HG03135 (cell line): ENCODE results near the gene POU2AF2.
"Not testable (repeated sequence)": the region's sequence is repeated elsewhere in the genome, so short reads cannot be mapped to it uniquely, and the experiment has no call there.

Source experiments
- ATAC-seq: cut with Tn5 transposase; IDR thresholded peaks from one replicate; pipeline ENCODE4 v1.9.1; 2021; ENCODE audit warnings: mild to moderate bottlenecking, moderate library complexity; ENCODE audit not compliant: unreplicated experiment

The POU2AF2 gene

GRCh38 chr11:111301004-111301841 lies 55.7 kb downstream of the POU2AF2 start:
- ATAC-seq, result no peak

DNA sequence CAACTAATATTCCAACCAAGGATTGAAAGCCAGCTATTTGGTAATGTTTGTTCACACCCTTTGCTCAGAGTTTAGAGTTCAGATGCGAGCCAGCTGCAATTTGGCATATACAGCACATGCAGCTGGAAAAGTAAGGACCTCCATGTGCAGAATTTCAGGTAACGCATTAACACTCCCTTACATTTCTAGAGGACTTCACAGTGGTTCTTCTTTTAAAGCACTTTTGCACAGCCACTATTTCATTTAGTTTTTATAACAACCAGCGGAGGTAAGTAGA lies 56.3 kb downstream of the POU2AF2 start:
- ATAC-seq, result no peak

DNA sequence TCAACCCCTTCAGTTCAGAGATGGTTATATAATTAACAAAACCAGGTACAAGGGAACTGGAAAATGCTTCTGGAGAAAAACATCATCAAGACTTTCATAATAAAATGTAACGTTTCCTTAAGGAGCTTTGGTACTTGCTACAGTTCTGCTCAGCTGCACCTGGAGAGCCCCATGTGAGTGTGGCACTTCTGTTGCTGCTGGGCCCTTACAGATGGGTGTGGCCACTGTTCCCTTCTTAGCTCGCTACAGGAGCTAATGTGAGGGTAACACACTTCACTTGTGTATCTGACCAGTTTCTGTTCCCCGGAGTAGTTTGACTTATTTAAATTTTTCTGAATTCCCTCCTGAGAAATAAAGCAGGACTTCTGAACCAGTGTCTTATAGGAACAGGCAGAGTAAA lies 56.8 kb downstream of the POU2AF2 start:
- ATAC-seq, result no peak

- no peak for ATAC-seq
Observed at GRCh38 chr11:111303461-111303860, 57.9 kb downstream of the POU2AF2 start.

DNA sequence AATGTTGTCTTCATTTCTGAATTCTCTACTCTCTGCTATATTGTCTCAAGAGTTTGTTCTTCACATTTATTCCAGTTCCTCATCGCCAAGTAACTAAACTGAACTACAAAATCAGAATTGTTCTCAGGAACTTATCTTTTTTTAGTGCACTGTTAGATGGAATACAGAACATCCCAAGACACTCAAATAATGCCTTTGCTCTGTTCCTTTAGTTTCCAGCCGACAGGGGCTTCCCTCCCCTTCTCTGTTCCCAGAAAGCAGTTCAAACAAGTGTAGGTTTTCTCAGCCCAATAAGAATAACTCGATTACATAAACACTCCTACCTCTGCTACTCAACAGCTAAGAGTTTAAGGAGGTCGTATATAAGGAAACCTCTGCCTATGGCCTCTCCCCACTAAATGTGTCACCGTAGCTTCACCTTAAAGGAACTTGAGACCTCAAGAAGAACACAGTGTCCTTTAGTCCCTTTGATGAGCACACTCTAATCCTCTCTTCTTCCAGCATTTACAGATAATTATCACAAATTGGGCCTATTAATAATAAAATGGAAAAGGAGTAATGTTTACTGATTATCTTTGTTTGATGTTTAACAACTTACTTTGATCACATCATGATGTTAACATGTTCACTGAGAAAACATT lies 59.8 kb downstream of the POU2AF2 start:
- no peak for ATAC-seq

- ATAC-seq, result no peak
Observed at GRCh38 chr11:111305876-111306275, 60.4 kb downstream of the POU2AF2 start.

- no peak for ATAC-seq
Observed at GRCh38 chr11:111306321-111306720, 60.8 kb downstream of the POU2AF2 start.

GRCh38 chr11:111307472-111308108 lies 62.1 kb downstream of the POU2AF2 start:
- no peak for ATAC-seq

- no peak for ATAC-seq
Observed at GRCh38 chr11:111308140-111308539, 62.6 kb downstream of the POU2AF2 start.

GRCh38 chr11:111309215-111309915 lies 63.8 kb downstream of the POU2AF2 start:
- ATAC-seq, result no peak

DNA sequence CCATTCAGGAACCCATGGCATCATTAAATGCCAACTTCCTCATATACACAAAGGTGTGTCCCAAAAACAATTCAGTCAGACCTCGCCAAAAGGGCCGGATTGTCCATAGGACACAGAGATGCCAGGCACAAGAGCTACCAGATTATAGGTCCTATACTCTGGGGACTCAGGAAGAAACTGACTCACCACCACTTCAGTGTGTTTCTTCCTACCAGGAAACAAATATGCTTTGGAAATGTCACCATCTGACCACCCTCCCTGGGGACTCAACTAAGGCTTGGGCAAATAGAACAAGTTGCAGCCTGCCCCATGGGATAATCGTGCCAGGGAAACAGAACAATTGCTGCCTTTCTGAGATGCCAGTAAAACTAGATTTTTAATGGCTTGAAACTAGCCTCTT lies 64.6 kb downstream of the POU2AF2 start:
- no peak for ATAC-seq

- no peak for ATAC-seq
Observed at GRCh38 chr11:111310723-111311122, 65.2 kb downstream of the POU2AF2 start.

- ATAC-seq, result no peak
Observed at GRCh38 chr11:111312076-111312475, 66.6 kb downstream of the POU2AF2 start.

GRCh38 chr11:111319296-111319695 lies 73.8 kb downstream of the POU2AF2 start:
- no peak for ATAC-seq

DNA sequence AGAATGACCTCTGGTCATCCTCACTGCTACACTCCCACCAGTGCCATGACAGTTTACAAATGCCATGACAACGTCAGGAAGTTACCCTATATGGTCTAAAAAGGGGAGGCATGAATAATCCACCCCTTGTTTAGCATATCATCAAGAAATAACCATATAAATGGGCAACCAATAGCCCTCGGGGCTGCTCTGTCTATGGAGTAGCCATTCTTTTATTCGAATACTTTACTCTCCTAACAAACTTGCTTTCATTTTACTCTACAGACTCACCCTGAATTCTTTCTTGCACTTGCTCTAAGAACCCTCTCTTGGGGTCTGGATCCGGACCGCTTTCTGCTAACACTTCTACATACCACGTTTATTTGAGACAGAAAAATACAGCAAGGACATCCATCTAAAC lies 74.7 kb downstream of the POU2AF2 start:
- ATAC-seq, result not testable (repeated sequence)

DNA sequence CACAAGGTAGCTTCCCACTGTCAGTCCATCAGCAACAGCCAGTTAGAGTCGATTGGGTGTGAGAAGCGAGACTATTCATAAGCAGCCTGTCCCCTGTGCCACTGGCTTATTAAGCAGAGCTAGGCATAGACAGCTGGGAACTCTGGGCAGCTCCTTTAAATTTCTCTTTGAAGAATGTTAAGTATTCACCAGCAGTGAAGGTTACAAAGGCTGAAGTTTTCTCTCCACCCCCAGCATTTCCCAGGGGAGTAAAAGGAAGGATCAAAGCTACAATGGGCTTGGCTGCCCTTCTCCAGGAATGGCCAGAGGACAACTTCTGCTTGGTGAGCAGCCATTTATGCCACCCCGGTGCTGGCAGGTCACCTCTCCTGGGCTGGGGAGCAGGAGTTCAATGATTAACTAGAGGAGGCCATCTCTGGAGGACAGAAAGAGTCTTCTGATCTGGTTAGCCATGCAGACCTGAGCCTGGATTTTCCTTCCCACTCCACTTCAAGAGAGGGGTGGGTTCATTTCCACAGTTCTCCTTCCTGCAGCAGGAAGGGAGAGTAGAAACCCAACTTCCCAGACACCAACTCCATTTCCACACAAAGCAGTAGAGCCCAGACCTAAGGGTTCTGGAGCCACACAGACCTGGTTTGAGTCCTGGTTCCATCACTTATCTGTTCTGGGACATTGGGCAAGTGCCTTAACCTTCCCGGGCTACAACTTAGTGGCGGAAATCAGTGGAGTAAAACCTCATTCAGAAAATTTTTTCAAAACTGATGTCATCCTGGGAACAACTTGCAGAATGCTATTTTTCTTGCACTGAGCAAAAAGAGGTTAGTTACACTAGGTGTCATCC lies 75.4 kb downstream of the POU2AF2 start:
- ATAC-seq, result no peak

DNA sequence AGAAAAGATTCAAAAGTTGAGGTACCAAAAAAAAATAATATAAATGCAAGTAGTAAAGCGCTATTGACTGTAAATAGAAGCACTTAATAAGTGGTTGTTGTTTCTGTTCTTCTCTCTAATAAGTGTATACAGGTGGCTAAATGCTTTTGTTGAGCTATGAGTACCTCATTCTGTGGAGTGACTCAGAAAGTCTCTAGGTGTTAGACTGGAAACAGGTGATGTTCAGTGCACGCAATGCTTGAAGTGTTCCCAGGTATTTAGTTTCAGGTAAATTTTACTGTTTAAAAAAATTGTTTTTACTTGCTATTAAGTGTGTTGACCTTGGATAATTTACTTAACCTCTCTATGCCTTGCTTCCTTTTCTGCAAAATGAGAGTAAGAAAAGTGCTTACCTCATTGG lies 77.0 kb downstream of the POU2AF2 start:
- no peak for ATAC-seq

DNA sequence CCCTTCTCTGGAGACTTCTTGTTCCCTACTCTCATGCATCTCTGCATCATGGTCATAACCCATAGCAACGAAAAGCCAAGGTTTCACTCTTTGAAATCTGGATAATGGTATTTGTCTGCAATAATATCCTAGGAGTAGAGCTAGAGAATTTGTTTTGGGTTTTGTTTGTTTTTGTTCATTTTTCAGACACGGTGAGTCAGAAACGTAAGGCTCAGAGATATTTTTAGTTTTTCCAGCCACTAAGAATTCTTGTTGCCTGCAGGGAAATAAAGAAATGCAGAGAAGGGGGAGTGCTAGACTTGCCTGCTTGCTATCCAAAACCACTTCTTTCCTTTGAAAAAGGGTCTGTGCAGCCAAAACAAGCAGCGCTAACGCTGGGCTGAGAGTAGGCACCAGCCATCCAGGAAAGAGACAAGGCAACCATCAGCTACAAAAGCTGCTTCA lies 78.8 kb downstream of the POU2AF2 start:
- no peak for ATAC-seq

DNA sequence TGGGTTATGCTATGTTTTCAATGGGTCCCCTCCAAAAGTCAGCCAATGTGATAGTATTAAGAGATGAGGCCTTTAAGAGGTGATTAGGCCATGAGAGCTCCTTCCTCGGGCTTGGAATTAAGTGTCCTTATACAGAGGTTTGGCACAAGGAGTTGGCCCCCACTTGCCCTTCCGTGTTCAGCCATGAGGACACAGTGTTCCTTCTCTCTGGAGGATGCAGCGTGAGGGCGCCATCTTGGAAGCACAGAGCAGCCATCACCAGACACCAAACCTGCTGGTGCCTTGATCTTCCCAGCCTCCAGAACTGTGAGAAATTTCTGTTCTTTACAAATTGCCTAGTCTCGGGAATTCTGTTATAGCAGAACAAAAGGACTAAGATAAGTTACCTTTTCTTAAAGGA lies 79.7 kb downstream of the POU2AF2 start:
- ATAC-seq, result no peak

- ATAC-seq, result no peak
Observed at GRCh38 chr11:111326824-111327223, 81.3 kb downstream of the POU2AF2 start.
